ENCODE data around the gene TRIP13.

The TRIP13 gene

DNA sequence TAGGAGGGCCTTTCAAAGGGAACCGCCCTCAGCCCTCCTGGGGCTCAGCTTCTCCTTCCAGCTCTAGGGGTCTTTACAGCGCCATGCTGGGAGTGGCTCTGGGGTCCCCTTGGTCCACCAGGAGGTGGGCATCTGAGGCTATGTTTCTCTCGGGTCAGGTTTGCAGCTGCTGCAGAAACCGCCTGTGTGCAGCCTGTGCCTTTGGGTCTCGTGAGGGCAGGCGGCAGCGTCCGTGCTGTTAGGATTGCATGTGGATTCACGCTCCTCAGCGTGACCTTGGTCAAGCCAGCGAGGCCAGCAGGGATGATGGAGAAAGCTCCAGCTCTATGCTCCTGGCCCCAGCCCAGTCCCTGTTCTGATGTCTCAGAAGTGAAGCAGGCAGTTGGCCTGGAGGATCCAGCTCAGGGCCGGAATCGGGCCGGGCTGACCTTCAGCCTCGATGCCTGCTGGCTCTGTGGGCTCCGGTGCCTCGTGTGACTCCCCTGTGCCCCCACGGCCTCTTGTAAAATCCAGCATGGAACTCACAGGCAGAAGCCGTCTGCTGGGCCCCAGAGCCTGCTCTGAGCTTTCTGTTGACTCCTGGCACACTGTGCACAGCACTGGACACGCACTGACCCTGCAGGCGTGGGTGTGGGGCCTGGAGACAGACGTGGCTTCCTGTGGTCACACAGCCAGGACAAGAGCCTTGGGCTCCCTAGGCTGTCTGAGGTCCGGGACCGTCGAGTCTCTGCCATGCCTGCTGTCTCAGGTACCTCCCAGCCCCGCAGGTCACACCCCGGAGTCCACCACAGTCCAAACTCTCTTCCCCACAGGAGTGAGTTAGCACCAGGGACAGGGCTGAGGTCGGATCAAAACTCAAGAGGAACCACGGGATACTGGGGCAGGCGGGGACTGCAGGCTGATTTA is 54.3 kb downstream of the TRIP13 start:
- Histone ChIP-seq H3K27me3 (peaks cover 60% of the 10 kb centered on the region), H3K9me3 (no peaks in the 10 kb centered on the region), H3K4me1 (ENCODE audit: control insufficient read depth in 1 of 2, insufficient read depth in 1 of 2, low read depth in 1 of 2, low read length in 1 of 2) (no peaks in the 10 kb centered on the region), H3K27ac (no peak overlapping the region), H3K36me3 (no peaks in the 10 kb centered on the region), H3K4me3 (ENCODE audit: low read depth in 1 of 2, low read length in 1 of 2) (no peak overlapping the region)
- TF ChIP-seq, protein P1, sequence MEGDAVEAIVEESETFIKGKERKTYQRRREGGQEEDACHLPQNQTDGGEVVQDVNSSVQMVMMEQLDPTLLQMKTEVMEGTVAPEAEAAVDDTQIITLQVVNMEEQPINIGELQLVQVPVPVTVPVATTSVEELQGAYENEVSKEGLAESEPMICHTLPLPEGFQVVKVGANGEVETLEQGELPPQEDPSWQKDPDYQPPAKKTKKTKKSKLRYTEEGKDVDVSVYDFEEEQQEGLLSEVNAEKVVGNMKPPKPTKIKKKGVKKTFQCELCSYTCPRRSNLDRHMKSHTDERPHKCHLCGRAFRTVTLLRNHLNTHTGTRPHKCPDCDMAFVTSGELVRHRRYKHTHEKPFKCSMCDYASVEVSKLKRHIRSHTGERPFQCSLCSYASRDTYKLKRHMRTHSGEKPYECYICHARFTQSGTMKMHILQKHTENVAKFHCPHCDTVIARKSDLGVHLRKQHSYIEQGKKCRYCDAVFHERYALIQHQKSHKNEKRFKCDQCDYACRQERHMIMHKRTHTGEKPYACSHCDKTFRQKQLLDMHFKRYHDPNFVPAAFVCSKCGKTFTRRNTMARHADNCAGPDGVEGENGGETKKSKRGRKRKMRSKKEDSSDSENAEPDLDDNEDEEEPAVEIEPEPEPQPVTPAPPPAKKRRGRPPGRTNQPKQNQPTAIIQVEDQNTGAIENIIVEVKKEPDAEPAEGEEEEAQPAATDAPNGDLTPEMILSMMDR (IDR thresholded peaks at IDR 0.05), result no peak

DNA sequence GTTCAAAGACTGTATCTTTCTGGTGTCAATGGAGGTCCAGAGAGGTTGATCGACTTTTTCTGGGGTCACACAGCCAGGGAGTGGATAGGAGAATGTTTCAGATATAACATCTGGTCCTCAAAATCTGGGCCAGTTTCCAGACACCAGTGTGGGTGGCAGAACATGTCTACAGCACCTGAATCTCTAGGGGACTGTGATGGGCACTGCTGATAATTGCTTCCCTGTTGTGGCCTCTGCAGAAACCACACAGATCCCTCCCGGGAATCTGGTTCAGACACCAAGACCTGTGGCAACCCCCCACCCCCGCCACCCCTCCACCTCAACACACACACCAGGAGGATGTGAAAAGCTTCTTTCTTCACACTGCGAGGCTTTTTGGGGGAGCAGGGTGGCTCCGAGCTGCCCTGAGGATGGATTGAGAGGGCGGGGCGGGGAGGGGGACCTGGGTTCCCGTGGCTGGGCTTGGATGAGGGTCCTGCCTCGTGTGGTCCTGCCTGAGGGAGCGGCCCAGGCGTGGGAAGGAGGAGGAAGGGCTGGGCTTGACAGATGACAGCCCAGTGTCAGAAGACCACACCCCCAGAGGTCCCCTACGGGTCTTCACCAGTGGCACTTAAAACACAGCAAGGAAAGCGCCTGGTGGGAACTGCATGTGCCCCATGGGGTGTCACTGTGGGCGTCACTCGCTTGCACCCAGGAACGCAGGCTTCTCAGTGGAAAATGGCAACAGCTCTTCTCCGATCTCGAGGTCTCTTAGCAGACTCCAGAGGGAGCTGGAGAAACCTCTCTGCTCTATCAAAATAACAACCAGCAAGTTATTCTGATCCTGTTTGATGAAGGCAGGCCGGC is 55.2 kb downstream of the TRIP13 start:
- Histone ChIP-seq H3K27me3 (peaks cover 52% of the 10 kb centered on the region), H3K27ac (no peak overlapping the region), H3K4me3 (ENCODE audit: low read depth in 1 of 2, low read length in 1 of 2) (no peak overlapping the region), H3K9me3 (no peaks in the 10 kb centered on the region), H3K36me3 (no peaks in the 10 kb centered on the region), H3K4me1 (ENCODE audit: control insufficient read depth in 1 of 2, insufficient read depth in 1 of 2, low read depth in 1 of 2, low read length in 1 of 2) (no peaks in the 10 kb centered on the region)
- TF ChIP-seq, protein P1 (IDR thresholded peaks at IDR 0.05), result no peak

DNA sequence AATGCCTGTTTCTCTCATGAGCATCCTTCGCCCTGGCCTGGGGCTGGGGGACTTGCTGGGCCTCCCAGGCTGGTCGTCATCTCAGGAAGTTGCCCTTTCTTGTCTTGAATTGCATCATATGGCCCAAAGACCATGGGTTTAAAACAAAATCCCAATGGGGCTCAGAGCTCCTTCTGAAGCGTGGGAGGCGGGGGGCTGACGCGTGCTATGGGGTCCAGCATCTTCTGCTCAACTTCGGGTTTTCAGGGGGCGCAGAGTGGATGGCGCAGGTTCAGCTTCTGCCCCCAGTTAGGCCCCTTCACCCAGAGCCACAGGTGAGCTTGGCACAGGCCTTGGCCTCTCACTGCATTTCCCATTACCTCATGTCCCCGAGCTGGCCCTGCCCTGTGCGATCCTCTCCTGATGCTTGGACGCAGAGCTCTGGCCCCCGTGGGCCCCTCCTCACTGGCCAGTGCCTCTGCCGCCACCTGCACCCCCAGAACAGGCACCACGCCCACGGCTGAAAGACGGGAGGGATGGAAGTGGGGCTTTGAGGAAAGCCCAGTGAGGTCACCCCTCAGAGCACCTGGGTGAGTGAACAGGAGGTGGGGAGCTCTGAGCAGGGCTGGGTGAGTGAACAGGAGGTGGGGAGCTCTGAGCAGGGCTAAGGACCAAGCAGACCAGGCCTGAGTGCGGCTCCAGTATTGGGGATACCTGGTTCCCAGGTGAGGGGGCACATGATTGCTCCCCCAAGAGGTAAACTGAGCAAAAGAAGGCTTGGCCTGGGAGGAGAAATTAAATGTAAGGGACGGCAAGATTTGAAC is 56.0 kb downstream of the TRIP13 start:
- H3K27me3 ChIP-seq, result peaks cover 46% of the 10 kb centered on the region
- no peak overlapping the region for H3K27ac ChIP-seq
- H3K36me3 ChIP-seq, result no peaks in the 10 kb centered on the region
- no peaks in the 10 kb centered on the region for H3K4me1 ChIP-seq (ENCODE audit: control insufficient read depth in 1 of 2, insufficient read depth in 1 of 2, low read depth in 1 of 2, low read length in 1 of 2)
- H3K9me3 ChIP-seq, result no peaks in the 10 kb centered on the region
- TF ChIP-seq, protein P1 (IDR thresholded peaks at IDR 0.05), result no peak
- no peak overlapping the region for H3K4me3 ChIP-seq (ENCODE audit: low read depth in 1 of 2, low read length in 1 of 2)

DNA sequence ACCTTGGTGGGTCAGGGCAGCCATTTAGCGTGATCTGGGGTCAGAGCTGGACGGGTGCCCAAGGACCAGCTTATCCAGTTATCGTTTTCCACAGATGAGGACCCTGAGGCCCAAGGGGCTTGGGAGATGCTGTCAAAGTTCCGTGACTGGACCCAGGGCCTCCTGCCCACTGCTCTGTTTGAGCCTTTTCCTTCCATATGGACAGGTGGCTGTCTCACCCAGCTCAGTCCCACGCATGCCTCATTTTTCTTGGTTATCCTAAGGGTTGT is 56.5 kb downstream of the TRIP13 start:
- H3K4me3 ChIP-seq (ENCODE audit: low read depth in 1 of 2, low read length in 1 of 2), result no peak overlapping the region
- H3K4me1 ChIP-seq (ENCODE audit: control insufficient read depth in 1 of 2, insufficient read depth in 1 of 2, low read depth in 1 of 2, low read length in 1 of 2), result no peaks in the 10 kb centered on the region
- H3K27ac ChIP-seq, result no peak overlapping the region
- H3K9me3 ChIP-seq, result no peaks in the 10 kb centered on the region
- TF ChIP-seq, protein P1 (IDR thresholded peaks at IDR 0.05), result no peak
- peaks cover 40% of the 10 kb centered on the region for H3K27me3 ChIP-seq
- no peaks in the 10 kb centered on the region for H3K36me3 ChIP-seq

DNA sequence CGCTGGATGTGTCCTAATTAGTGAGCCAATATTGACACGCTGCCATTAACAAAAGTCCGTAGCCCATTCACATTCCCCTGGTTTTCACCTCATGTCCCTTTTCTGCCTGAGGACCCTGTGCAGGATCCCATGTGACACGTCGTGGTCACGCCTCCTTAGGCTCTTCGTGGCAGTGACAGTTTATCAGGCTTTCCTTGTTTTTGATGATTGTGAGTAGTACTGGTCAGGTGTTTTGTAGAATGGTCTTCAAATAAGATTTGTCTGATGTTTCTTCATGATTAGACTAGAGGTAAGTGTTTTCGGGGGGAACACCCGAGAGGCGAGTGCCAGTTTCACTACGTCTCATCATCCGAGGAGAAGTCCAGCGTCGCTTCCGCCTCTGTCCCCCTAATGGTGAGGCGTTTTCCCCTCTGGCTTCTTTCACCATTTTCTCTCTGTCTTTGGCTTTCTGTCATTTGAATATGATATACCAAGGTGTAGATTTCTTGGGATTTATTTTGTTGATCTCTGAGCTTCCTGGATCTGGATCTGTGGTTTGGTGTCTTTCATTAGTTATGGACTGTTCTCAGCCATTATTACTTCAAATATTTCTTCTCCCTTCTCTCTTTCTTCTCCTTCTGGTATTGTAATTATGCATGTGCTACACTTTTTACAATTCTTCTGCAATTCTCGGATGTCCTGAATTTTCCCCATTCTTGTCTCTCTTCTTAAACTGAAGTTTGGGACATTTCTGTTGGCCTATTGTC is 57.3 kb downstream of the TRIP13 start:
- Histone ChIP-seq H3K4me1 (ENCODE audit: control insufficient read depth in 1 of 2, insufficient read depth in 1 of 2, low read depth in 1 of 2, low read length in 1 of 2) (no peaks in the 10 kb centered on the region), H3K4me3 (ENCODE audit: low read depth in 1 of 2, low read length in 1 of 2) (no peak overlapping the region), H3K27me3 (peaks cover 32% of the 10 kb centered on the region), H3K9me3 (no peaks in the 10 kb centered on the region), H3K27ac (no peak overlapping the region), H3K36me3 (no peaks in the 10 kb centered on the region)
- TF ChIP-seq, protein P1 (IDR thresholded peaks at IDR 0.05), result no peak
